ENCODE measurements around the gene CBL.

DNA sequence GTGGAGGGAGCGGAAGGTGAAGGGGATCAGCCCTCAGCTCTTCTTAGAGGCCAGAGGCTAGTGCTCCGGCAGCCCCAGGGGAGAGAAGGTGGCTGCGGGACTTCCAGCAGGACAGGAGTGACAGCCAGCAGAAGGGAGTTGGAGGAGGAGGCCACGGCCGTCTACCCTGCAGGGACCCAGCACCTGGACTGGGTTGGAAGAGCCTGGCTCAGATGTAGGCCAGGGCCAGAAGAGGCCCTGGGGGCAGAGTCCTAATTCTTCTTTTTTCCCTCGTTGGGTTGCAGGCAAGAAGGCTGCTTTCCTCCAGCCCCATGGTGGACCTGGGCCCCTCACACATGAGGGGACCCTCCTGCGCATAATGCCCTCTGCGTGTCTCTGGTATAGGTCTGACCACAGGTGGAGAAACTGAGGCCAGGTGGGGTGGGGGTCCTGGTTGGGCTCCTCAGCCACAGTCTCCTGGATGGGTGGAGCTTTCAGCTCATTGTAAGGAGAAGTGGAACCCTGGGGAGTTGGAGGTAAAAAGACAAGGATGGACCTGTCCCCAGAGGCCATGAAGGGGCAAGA is 113.1 kb downstream of the CBL start:
- TF ChIP-seq, protein P1, sequence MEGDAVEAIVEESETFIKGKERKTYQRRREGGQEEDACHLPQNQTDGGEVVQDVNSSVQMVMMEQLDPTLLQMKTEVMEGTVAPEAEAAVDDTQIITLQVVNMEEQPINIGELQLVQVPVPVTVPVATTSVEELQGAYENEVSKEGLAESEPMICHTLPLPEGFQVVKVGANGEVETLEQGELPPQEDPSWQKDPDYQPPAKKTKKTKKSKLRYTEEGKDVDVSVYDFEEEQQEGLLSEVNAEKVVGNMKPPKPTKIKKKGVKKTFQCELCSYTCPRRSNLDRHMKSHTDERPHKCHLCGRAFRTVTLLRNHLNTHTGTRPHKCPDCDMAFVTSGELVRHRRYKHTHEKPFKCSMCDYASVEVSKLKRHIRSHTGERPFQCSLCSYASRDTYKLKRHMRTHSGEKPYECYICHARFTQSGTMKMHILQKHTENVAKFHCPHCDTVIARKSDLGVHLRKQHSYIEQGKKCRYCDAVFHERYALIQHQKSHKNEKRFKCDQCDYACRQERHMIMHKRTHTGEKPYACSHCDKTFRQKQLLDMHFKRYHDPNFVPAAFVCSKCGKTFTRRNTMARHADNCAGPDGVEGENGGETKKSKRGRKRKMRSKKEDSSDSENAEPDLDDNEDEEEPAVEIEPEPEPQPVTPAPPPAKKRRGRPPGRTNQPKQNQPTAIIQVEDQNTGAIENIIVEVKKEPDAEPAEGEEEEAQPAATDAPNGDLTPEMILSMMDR (IDR thresholded peaks at IDR 0.05), result no peak
- TF ChIP-seq TAF1 (IDR thresholded peaks at IDR 0.05; ENCODE audit: borderline replicate concordance, low read depth, low read length) (no peak), FOSL2 (IDR thresholded peaks at IDR 0.05; ENCODE audit: borderline replicate concordance, low read depth) (no peak), NFIC (IDR thresholded peaks at IDR 0.05; ENCODE audit: borderline replicate concordance) (no peak), MEF2A (IDR thresholded peaks at IDR 0.05; ENCODE audit: borderline replicate concordance, low read depth) (no peak)
- TF ChIP-seq, protein P2, sequence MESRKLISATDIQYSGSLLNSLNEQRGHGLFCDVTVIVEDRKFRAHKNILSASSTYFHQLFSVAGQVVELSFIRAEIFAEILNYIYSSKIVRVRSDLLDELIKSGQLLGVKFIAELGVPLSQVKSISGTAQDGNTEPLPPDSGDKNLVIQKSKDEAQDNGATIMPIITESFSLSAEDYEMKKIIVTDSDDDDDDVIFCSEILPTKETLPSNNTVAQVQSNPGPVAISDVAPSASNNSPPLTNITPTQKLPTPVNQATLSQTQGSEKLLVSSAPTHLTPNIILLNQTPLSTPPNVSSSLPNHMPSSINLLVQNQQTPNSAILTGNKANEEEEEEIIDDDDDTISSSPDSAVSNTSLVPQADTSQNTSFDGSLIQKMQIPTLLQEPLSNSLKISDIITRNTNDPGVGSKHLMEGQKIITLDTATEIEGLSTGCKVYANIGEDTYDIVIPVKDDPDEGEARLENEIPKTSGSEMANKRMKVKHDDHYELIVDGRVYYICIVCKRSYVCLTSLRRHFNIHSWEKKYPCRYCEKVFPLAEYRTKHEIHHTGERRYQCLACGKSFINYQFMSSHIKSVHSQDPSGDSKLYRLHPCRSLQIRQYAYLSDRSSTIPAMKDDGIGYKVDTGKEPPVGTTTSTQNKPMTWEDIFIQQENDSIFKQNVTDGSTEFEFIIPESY (IDR thresholded peaks at IDR 0.05; ENCODE audit: borderline replicate concordance, low read depth), result no peak
